GM18517 (cell line): ENCODE measurements around the gene OPHN1.

Source experiments
- ATAC-seq: cut with Tn5 transposase; IDR thresholded peaks from one replicate; pipeline ENCODE4 v1.9.1; 2021; ENCODE audit warnings: mild to moderate bottlenecking, moderate library complexity; ENCODE audit not compliant: unreplicated experiment

Gene OPHN1

GRCh38 chrX:68433155-68433980, at the start of gene OPHN1:
TSS of gene OPHN1 (minus strand) at chrX:68433495. CDS start at chrX:68433020, 475 bp downstream.
- ATAC-seq = no peak

- no peak for ATAC-seq
Measured at GRCh38 chrX:68480969-68481368, 47.7 kb upstream of the OPHN1 start.

- ATAC-seq = no peak
Measured at GRCh38 chrX:68464796-68465195, 31.5 kb upstream of the OPHN1 start.

GRCh38 chrX:68463880-68464279, 30.6 kb upstream of the OPHN1 start:
- ATAC-seq = no peak

- no peak for ATAC-seq
Measured at GRCh38 chrX:68462653-68463052, 29.4 kb upstream of the OPHN1 start.

GRCh38 chrX:68462197-68462596, 28.9 kb upstream of the OPHN1 start:
- ATAC-seq = no peak

GRCh38 chrX:68461576-68461975, 28.3 kb upstream of the OPHN1 start:
- ATAC-seq = no peak

- ATAC-seq = no peak
Measured at GRCh38 chrX:68461093-68461492, 27.8 kb upstream of the OPHN1 start.

GRCh38 chrX:68455151-68455510, 21.8 kb upstream of the OPHN1 start:
- no peak for ATAC-seq

GRCh38 chrX:68454476-68455150, 21.3 kb upstream of the OPHN1 start:
- ATAC-seq = no peak

- ATAC-seq = no peak
Measured at GRCh38 chrX:68451720-68452119, 18.4 kb upstream of the OPHN1 start.

GRCh38 chrX:68443155-68443868, 10.0 kb upstream of the OPHN1 start:
- peak; percentile 57 for ATAC-seq

GRCh38 chrX:68440940-68441339, 7.6 kb upstream of the OPHN1 start:
- ATAC-seq = no peak

- no peak for ATAC-seq
Measured at GRCh38 chrX:68440442-68440841, 7.1 kb upstream of the OPHN1 start.

- no peak for ATAC-seq
Measured at GRCh38 chrX:68439341-68439740, 6.0 kb upstream of the OPHN1 start.

GRCh38 chrX:68438575-68438974, 5.3 kb upstream of the OPHN1 start:
- ATAC-seq = no peak

GRCh38 chrX:68433981-68434299, 645 bp upstream of the OPHN1 start:
- no peak for ATAC-seq

GRCh38 chrX:68432648-68433047, 647 bp downstream of the OPHN1 start:
- no peak for ATAC-seq

GRCh38 chrX:68431836-68432235, 1.5 kb downstream of the OPHN1 start:
- ATAC-seq = no peak

- no peak for ATAC-seq
Measured at GRCh38 chrX:68429216-68429615, 4.1 kb downstream of the OPHN1 start.

GRCh38 chrX:68428431-68428830, 4.9 kb downstream of the OPHN1 start:
- ATAC-seq = no peak

- no peak for ATAC-seq
Measured at GRCh38 chrX:68424719-68425118, 8.6 kb downstream of the OPHN1 start.
